K562 (cell line): ENCODE measurements around the gene KATNB1. TPM values are rescaled to one million over a fixed set of nuclear protein-coding genes. Genes with fewer than 3 reads are reported as not detected.
A peak's percentile ranks its signal among the peaks of the same experiment; 100 is the strongest.

Experiments
- CCNT2 ChIP-seq: IDR thresholded peaks from 2 replicates; pipeline ENCODE4 v1.6.1; 2011; ENCODE audit warnings: borderline replicate concordance, low read depth, mild to moderate bottlenecking, moderate library complexity, mixed read lengths, low read length; ENCODE audit not compliant: insufficient read length; ENCODE audit errors: extremely low read depth
- CREM ChIP-seq: IDR thresholded peaks from 2 replicates; pipeline ENCODE4 v1.6.1; 2014; ENCODE audit warnings: antibody characterized with exemption, low read depth
- CTCFL ChIP-seq: IDR thresholded peaks from 2 replicates; pipeline ENCODE4 v1.6.1; 2011; ENCODE audit warnings: borderline replicate concordance, low read depth, mild to moderate bottlenecking, moderate library complexity, low read length; ENCODE audit not compliant: insufficient read depth, poor library complexity, severe bottlenecking
- DIDO1 ChIP-seq: fragments of 450-650 bp; IDR thresholded peaks from 2 replicates; pipeline ENCODE4 v1.6.1; 2016; ENCODE audit warnings: low read depth, missing biosample characterization, missing genetic modification characterization
- GATAD2B ChIP-seq: fragments of 450-650 bp; IDR thresholded peaks from 2 replicates; pipeline ENCODE4 v1.6.1; 2017; ENCODE audit warnings: mild to moderate bottlenecking, borderline replicate concordance
- KDM5B ChIP-seq: fragments of 200-600 bp; sonication (generic); IDR thresholded peaks from 2 replicates; pipeline ENCODE4 v1.6.1; 2012; ENCODE audit warnings: low read depth, mild to moderate bottlenecking, moderate library complexity, low read length, control low read depth, inconsistent platforms; ENCODE audit not compliant: insufficient replicate concordance
- NCOR1 ChIP-seq: fragments of 450-650 bp; IDR thresholded peaks from 2 replicates; pipeline ENCODE4 v1.6.1; 2016; ENCODE audit warnings: mild to moderate bottlenecking, moderate library complexity
- NONO ChIP-seq, 2 experiments: fragments of 200-400 bp in 1 of 2; fragments of 450-650 bp in 1 of 2; formaldehyde crosslinking in 1 of 2; IDR thresholded peaks; 2 replicates each; pipeline ENCODE4 v1.6.1; 2017; ENCODE audit warnings: low read depth in 2 of 2, mild to moderate bottlenecking in 2 of 2, moderate library complexity in 2 of 2, low read length in 1 of 2
- PCBP1 ChIP-seq: fragments of 200-400 bp; formaldehyde crosslinking; IDR thresholded peaks from 2 replicates; pipeline ENCODE4 v1.6.1; 2018; ENCODE audit warnings: mild to moderate bottlenecking, low read depth, low read length; ENCODE audit not compliant: poor library complexity, severe bottlenecking
- SIN3A ChIP-seq, 2 experiments: fragments of 150-350 bp in 1 of 2; IDR thresholded peaks; 2 replicates each; pipeline ENCODE4 v1.6.1; 2011 to 2016; ENCODE audit warnings: borderline replicate concordance in 2 of 2, low read depth in 2 of 2, low read length in 2 of 2, mild to moderate bottlenecking in 2 of 2, moderate library complexity in 2 of 2; ENCODE audit not compliant: control insufficient read depth in 1 of 2
- TEAD1 ChIP-seq, 2 experiments: fragments of 450-650 bp in 1 of 2; sonication (generic) in 1 of 2; formaldehyde crosslinking; IDR thresholded peaks; 2 replicates each; pipeline versions ENCODE4 v1.4.0 to v1.8.0; 2020 to 2022; ENCODE audit warnings: mild to moderate bottlenecking in 2 of 2, missing genetic modification reagents in 1 of 2
- VEZF1 ChIP-seq: fragments of 200-800 bp; sonication (Bioruptor generic); IDR thresholded peaks from 2 replicates; pipeline ENCODE4 v1.6.1; 2017; ENCODE audit warnings: missing genetic modification characterization, missing compliant biosample characterization
- ZBTB7A ChIP-seq: IDR thresholded peaks from 2 replicates; pipeline ENCODE4 v1.6.1; 2011; ENCODE audit warnings: low read depth, mild to moderate bottlenecking, low read length, moderate library complexity, borderline replicate concordance; ENCODE audit not compliant: control insufficient read depth
- ZFX ChIP-seq: sonication (generic); formaldehyde crosslinking; IDR thresholded peaks from 2 replicates; pipeline ENCODE4 v1.8.0; 2022; ENCODE audit warnings: mild to moderate bottlenecking, missing genetic modification reagents, moderate library complexity
- ZNF121 ChIP-seq: sonication (generic); formaldehyde crosslinking; conservative IDR thresholded peaks from 2 replicates; pipeline ENCODE4 v1.8.0; 2022; ENCODE audit warnings: missing genetic modification reagents
- ZNF143 ChIP-seq: sonication (generic); formaldehyde crosslinking; IDR thresholded peaks from 2 replicates; pipeline ENCODE4 v1.9.0; 2022; ENCODE audit warnings: mild to moderate bottlenecking, missing genetic modification reagents
- ZNF263 ChIP-seq: sonication (generic); formaldehyde crosslinking; IDR thresholded peaks from 2 replicates; pipeline ENCODE4 v1.8.0; 2022; ENCODE audit warnings: mild to moderate bottlenecking, missing genetic modification reagents, borderline replicate concordance
- ZNF583 ChIP-seq: fragments of 250-450 bp; sonication (Bioruptor Pico); IDR thresholded peaks from 2 replicates; pipeline ENCODE4 v1.4.0; 2020
- polyA plus RNA-seq, 8 experiments: library from polyadenylated mRNA; depleted of rRNA in 4 of 8; stranded (reverse) in 5 of 8; unstranded in 3 of 8; fragments of >200 nt; fragmentation: Nextera tagmentation in 2 of 8; fragmentation: Illumina TruSeq in 1 of 8; extraction: Ambion mirVana in 2 of 8; extraction: Trizol in 1 of 8; gene quantifications; 2 replicates each; pipeline versions ENCODE4 v1.2.1 to v1.2.3, GENCODE V29; 2011 to 2014; ENCODE audit warnings: inconsistent platforms in 1 of 8, missing spikeins in 1 of 8
- total RNA-seq, 7 experiments: library from RNA; depleted of rRNA in 6 of 7; stranded (reverse); fragments of >200 nt in 6 of 7; fragmentation: Illumina TruSeq in 2 of 7; extraction: Trizol in 2 of 7; gene quantifications; 2 replicates each; pipeline versions ENCODE4 v1.2.1 to v1.2.3, GENCODE V29; 2011 to 2021; ENCODE audit warnings: low replicate concordance in 1 of 7

Gene KATNB1
- total and polyA plus RNA-seq, 9 of the 15 experiments (the other 6 are each of a cell fraction or from before 2014, with no cell fraction given) = 1.2 to 52.6 (median 21.9) TPM

GRCh38 chr16:57802341-57803133 lies 67.0 kb downstream of the KATNB1 start, which contains the start of gene KIFC3 (continued):
- peak in 1 of 2 experiments; percentile 50; a peak in 1 of 4 replicates for TF ChIP-seq SIN3A (IDR thresholded peaks at IDR 0.05; ENCODE audit: borderline replicate concordance in 2 of 2, control insufficient read depth in 1 of 2, low read depth in 2 of 2, low read length in 2 of 2)
- 0 out of 4 replicates have a peak, but pooled peaks of 1 of the 2 experiments have one; percentile 8 for TF ChIP-seq NONO (IDR thresholded peaks at IDR 0.05; ENCODE audit: low read depth in 2 of 2, low read length in 1 of 2)
- peak; percentile 35 for TF ChIP-seq ZNF583 (CRISPR knock-in tag)
- 0 out of 2 replicates have a peak, but pooled peaks have one; percentile 47 for TF ChIP-seq DIDO1 (tag)
- peak; percentile 8 for TF ChIP-seq PCBP1
- no peak for TF ChIP-seq NCOR1
- peak; percentile 36 for TF ChIP-seq KDM5B
- TF ChIP-seq ZFX (CRISPR knock-in tag) = peak; percentile 65
- 0 out of 2 replicates have a peak, but pooled peaks have one; percentile 16 for TF ChIP-seq ZNF263 (CRISPR knock-in tag)
- TF ChIP-seq VEZF1 = peak; percentile 96
- no peak for TF ChIP-seq ZNF143
- TF ChIP-seq ZBTB7A = peak; percentile 71; the same call in 1 of the 2 replicates
- TF ChIP-seq CREM = peak; percentile 39; the same call in 1 of the 2 replicates
- TF ChIP-seq ZNF121 = no peak
- TF ChIP-seq GATAD2B = peak; percentile 95
- TF ChIP-seq TEAD1 (CRISPR knock-in tag; IDR thresholded peaks at IDR 0.05) = 0 out of 4 replicates have a peak, but pooled peaks of 1 of the 2 experiments have one; percentile 72
- TF ChIP-seq CCNT2 = peak; percentile 89
- peak; percentile 57 for TF ChIP-seq CTCFL
